ENCODE results near the gene YTHDF1. TPM values are rescaled to one million over a fixed set of nuclear protein-coding genes. Genes with fewer than 3 reads are reported as not detected.

The YTHDF1 gene
- total and polyA plus RNA-seq, 2 donors (not counting 1 experiment from before 2014, with no cell fraction given), result 16.3 to 25.9 TPM

- TF ChIP-seq CTCF (conservative IDR thresholded peaks at IDR 0.05 in 1 of 2, IDR thresholded peaks at IDR 0.05 in 1 of 2; ENCODE audit: low read depth in 1 of 2, low read length in 2 of 2) (no peak), EZH2 (IDR thresholded peaks at IDR 0.05; ENCODE audit: low read length, missing control alignments) (no peak)
- Histone ChIP-seq H3K9me3 (ENCODE audit: control insufficient read depth, insufficient read depth, low read depth, low read length) (no peaks in the 10 kb centered on the region), H3K79me2 (ENCODE audit: control insufficient read depth, insufficient read depth, low read length) (no peaks in the 10 kb centered on the region), H3K4me1 (ENCODE audit: control insufficient read depth, extremely low read depth, insufficient read depth, low read length) (peaks cover 2% of the 10 kb centered on the region), H3K4me2 (ENCODE audit: extremely low read depth, insufficient read depth, low read length) (no peak overlapping the region), H3K36me3 (ENCODE audit: control insufficient read depth, insufficient read depth, low read length) (no peaks in the 10 kb centered on the region), H3K4me3 (replicated peaks in 1 of 4; ENCODE audit: control extremely low read depth in 1 of 4, insufficient read depth in 1 of 4, low read depth in 3 of 4, low read length in 4 of 4) (no peak overlapping the region), H3K9ac (ENCODE audit: insufficient read depth, low read length) (no peak overlapping the region), H3K27me3 (ENCODE audit: control insufficient read depth, insufficient read depth, low read length) (peaks cover 8% of the 10 kb centered on the region), H4K20me1 (ENCODE audit: control insufficient read depth, extremely low read depth, insufficient read depth, low read length) (no peaks in the 10 kb centered on the region), H2AFZ (ENCODE audit: low read length) (no peak overlapping the region), H3K27ac (ENCODE audit: insufficient read depth, low read length) (no peak overlapping the region)
- no peak for DNase-seq (ENCODE audit: low read depth in 2 of 2)
These were observed 4.9 kb upstream of the YTHDF1 start for GRCh38 chr20:63220696-63221399.

- no peak for DNase-seq (ENCODE audit: low read depth in 2 of 2)
- Histone ChIP-seq H3K9me3 (ENCODE audit: control insufficient read depth, insufficient read depth, low read depth, low read length) (no peaks in the 10 kb centered on the region), H3K79me2 (ENCODE audit: control insufficient read depth, insufficient read depth, low read length) (peaks cover 7% of the 10 kb centered on the region), H3K4me1 (ENCODE audit: control insufficient read depth, extremely low read depth, insufficient read depth, low read length) (peaks cover 2% of the 10 kb centered on the region), H3K27me3 (ENCODE audit: control insufficient read depth, insufficient read depth, low read length) (peaks cover 8% of the 10 kb centered on the region), H3K4me2 (ENCODE audit: extremely low read depth, insufficient read depth, low read length) (no peak overlapping the region), H3K4me3 (replicated peaks in 1 of 4; ENCODE audit: control extremely low read depth in 1 of 4, insufficient read depth in 1 of 4, low read depth in 3 of 4, low read length in 4 of 4) (no peak overlapping the region), H3K9ac (ENCODE audit: insufficient read depth, low read length) (no peak overlapping the region), H2AFZ (ENCODE audit: low read length) (no peak overlapping the region), H3K36me3 (ENCODE audit: control insufficient read depth, insufficient read depth, low read length) (no peaks in the 10 kb centered on the region), H3K27ac (ENCODE audit: insufficient read depth, low read length) (no peak overlapping the region), H4K20me1 (ENCODE audit: control insufficient read depth, extremely low read depth, insufficient read depth, low read length) (no peaks in the 10 kb centered on the region)
- TF ChIP-seq CTCF (conservative IDR thresholded peaks at IDR 0.05 in 1 of 2, IDR thresholded peaks at IDR 0.05 in 1 of 2; ENCODE audit: low read depth in 1 of 2, low read length in 2 of 2), result no peak
- TF ChIP-seq EZH2 (IDR thresholded peaks at IDR 0.05; ENCODE audit: low read length, missing control alignments), result no peak
These were observed 4.1 kb upstream of the YTHDF1 start for GRCh38 chr20:63219866-63220521.

GRCh38 chr20:63219447-63219821 is 3.5 kb upstream of the YTHDF1 start:
- no peak overlapping the region for H3K4me2 ChIP-seq (ENCODE audit: extremely low read depth, insufficient read depth, low read length)
- no peak overlapping the region for H3K27ac ChIP-seq (ENCODE audit: insufficient read depth, low read length)
- no peaks in the 10 kb centered on the region for H3K9me3 ChIP-seq (ENCODE audit: control insufficient read depth, insufficient read depth, low read depth, low read length)
- H3K36me3 ChIP-seq (ENCODE audit: control insufficient read depth, insufficient read depth, low read length), result no peaks in the 10 kb centered on the region
- H3K4me1 ChIP-seq (ENCODE audit: control insufficient read depth, extremely low read depth, insufficient read depth, low read length), result peaks cover 5% of the 10 kb centered on the region
- H3K9ac ChIP-seq (ENCODE audit: insufficient read depth, low read length), result no peak overlapping the region
- no peak for DNase-seq (ENCODE audit: low read depth in 2 of 2)
- TF ChIP-seq EZH2 (IDR thresholded peaks at IDR 0.05; ENCODE audit: low read length, missing control alignments), result no peak
- TF ChIP-seq CTCF (conservative IDR thresholded peaks at IDR 0.05 in 1 of 2, IDR thresholded peaks at IDR 0.05 in 1 of 2; ENCODE audit: low read depth in 1 of 2, low read length in 2 of 2), result no peak
- no peak overlapping the region for H3K4me3 ChIP-seq (replicated peaks in 1 of 4; ENCODE audit: control extremely low read depth in 1 of 4, insufficient read depth in 1 of 4, low read depth in 3 of 4, low read length in 4 of 4)
- no peak overlapping the region for H2AFZ ChIP-seq (ENCODE audit: low read length)
- H4K20me1 ChIP-seq (ENCODE audit: control insufficient read depth, extremely low read depth, insufficient read depth, low read length), result no peaks in the 10 kb centered on the region
- H3K27me3 ChIP-seq (ENCODE audit: control insufficient read depth, insufficient read depth, low read length), result peaks cover 8% of the 10 kb centered on the region
- H3K79me2 ChIP-seq (ENCODE audit: control insufficient read depth, insufficient read depth, low read length), result peaks cover 13% of the 10 kb centered on the region

Measured in fibroblast of lung (primary cell).